Activated CD4-positive, alpha-beta T cell treated with anti-CD3 and anti-CD28 coated beads for 48 hours (primary cell): Measurements from ENCODE around the gene ZNF593OS.
A peak's percentile ranks its signal among the peaks of the same experiment; 100 is the strongest.

Experiments
- DNase-seq: peaks from one replicate; pipeline ENCODE4 v3.0.0-alpha.2; 2020

ZNF593OS gene

DNA sequence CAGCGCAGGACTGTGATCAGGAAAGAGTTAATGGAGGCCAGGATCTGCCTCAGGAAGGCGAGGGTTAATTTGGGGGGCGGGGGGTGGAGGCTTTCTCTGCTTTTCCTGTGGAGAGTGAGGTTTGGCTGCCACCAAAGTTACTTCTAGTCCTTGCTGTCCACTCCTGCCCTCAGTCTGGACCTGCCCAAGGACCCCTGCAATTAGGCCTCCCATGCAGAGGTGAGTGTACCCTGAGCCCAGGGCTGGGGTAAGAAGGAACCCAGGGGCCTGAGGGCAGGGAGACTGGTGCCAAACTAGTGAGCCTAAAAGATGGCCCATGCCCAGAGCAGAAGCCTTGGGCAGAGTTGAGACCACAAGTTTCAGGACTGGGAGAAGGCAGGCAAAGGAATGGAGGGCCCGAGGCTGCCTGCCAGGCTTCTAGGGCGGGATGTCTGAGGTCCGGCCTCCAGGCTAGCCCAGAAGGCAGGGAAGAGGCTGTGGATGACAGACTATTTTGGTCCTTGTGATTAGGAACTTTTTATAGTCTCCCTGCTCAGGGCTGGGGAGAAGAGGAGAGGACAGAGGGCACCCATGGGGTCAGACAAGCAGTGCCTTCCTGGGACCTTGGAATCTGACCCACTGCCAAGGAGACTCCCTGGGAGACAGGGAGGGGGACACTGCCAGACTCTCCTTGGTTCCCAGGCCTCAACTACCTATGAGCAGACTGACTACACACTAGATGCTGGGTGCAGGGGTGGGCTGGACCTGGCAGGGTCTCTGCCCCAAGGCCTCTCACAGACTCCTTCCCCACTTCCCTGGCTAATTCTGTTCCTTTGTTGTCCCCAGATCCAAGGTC, 12.5 kb downstream of the ZNF593OS start, which contains the start of gene FAM110D:
FAM110D (plus strand) TSS at position 172 of the 835 bp plus-strand sequence. CDS start 2,213 bp downstream, outside the sequence.
- no peak for DNase-seq

DNA sequence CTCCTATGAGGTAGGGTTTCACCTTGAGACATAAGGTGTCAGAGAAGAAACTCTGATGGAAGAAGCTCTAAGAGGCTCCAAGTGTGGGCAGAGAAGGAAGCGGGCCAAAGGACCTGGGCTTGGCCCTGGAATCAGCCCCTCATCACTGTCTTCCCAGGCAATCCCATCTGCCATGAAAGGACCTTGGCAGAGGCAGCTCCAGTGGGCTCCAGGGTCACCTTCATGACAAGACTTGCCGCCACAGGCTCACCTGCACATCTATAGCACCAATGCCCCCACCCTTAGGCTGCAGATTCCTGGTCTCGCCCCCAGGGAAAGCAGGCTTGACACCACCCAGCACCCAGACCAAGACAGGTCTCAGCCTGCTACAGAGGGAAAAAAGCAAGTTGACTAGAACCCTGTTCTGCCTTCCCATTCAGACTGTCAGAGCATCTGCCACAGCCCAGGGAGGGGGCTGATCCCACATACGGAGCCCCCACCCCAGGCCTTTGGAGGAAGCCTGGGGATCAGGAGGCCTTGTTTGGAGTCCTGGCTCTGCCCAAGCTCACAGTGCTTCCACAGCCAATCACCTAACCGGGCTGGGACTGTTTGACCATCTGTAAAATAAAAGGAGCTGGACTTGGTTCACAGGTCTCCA, 13.2 kb downstream of the ZNF593OS start:
- no peak for DNase-seq

DNA sequence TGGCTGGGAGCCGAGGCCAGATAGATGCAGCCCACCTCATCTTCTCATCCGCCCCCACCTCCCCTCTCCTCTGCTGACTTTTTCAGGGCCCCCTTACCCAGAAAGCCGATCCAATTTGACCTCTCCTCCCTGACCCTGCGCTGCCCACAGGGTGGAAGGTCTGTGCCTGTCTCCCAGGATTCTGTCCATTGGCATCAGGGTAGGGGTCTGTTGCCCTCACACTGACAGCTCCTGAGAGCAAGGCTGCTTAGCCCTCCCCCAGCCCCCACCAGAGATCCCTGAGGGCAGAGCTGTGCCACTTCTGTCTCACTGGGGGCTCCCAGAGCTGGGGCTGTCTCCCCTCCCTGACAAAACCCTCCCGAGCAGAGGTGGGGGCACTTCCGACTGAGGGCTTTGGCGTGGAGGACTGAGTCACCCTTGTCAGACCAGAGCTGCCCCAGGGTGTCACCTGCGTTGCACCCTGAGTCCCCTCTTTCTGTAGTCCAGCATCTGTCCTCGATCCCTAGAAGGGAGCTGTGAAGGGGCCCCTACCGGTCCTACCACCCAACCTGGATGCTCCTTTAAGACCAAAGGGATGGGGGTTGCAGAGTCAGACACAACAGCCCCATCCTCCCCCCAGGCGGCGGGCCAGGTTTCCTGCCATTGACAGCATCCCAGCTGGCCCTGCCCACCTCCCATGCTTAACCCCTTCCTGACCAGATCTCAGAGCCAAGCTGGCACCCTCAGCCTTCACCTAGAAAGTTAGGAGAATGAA, 15.2 kb downstream of the ZNF593OS start:
- no peak for DNase-seq

DNA sequence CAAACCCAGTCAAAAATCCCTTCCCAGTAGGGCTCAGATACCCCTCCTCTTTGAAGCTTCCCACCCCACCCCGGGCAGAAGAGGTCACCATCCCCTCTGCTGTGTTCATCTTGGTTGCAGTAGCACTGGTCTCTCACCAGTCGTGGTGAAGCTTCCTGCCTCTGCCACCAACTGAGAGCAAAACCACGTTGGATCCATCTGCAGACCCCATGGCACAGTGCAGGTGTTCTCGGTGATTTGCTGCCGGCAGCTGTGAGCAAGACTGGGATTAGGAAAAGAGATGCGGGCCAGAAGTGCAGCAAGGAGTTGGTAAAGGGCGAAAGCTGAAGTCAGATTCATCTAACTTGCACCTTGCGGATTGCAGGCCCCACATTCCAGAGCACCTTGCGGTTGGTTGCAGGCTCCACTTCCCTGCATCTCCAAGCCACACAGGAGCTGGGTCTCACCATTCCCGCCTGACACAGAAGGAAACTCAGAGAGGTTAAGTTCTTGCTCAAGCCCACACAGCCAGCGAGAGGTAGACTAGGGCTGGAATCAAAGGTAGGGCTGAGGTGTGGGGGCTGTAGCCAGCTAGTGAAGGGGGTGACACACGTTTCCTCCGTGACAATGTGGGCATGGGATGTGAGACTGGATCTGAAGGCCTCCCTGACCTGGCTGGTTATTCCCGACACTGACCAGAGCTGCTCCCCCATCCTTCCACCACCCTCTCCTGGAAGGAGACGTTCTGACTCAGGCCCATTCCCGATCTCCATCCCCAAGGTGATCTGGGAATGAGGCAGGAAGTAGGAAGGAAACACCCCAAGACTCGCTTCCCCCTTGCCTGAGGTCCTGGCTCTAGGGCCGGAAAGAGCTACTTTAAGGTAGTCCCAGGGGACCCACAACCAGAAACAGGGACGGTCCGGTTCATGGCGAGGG, 16.0 kb downstream of the ZNF593OS start:
- DNase-seq = no peak

DNA sequence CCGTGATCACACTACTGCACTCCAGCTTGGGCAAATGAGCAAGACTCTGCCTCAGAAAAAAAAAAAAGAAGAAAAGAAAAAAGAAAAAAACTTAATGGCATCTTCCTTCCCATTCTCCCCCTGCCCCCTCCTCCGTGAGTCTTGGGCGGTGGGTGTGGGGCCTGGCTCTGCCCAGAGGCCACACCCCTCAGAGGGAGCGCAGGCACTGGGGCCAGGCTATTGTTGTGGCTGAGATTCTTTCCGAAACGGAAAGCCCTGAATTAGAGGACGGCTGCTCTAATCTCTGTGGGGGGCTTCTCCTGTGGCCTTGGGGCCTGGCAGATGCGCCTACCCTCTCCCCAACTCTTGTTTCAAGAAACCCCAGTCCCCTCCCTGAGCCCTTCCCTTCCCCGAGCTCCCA, 16.9 kb downstream of the ZNF593OS start:
- DNase-seq = no peak

DNA sequence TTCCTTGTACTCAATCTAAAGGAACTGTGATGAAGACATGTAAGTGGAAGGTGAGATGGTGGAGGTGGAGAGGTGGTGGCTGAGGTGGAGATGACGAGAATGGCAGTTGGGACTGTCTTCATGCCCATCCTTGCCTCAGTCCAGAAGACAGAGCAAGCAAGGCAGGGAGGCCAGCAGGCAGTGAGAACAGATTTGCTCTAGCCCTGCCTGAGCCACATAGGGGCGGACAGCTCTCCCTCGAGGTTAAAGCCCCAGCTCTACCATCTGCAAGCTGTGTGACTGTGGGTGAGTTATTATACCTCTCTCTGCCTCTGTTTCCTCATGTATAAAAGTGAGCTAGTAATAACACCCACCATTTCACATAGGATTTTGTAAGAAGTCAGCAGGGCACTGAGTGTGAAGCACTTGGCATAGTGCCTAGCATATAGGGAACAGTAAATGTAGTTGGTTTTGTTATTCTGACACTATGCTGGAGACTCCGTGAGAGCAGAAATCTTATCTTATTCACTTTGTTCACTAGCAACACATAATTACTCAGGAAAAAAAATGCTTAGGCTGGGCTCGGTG, 17.6 kb downstream of the ZNF593OS start:
- DNase-seq = no peak

DNA sequence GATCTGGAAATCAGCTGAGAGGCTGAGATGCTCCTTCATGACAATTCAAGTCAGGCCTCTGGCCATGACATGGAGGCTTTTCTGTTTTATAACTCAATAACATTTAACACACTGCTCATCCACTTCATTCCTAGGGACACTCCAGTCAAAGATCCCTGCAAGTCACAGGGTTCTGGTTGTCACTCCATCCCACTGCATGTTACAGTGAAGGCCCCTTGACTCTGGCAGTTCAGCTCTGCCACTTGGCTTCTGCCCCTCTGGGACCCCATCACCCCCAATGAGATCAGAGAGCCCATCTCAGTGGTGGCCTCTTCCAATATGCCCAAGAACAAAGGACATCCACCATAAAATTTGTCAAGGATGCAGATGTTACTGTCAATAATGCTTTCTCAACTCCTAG, 22.7 kb downstream of the ZNF593OS start:
- no peak for DNase-seq

DNA sequence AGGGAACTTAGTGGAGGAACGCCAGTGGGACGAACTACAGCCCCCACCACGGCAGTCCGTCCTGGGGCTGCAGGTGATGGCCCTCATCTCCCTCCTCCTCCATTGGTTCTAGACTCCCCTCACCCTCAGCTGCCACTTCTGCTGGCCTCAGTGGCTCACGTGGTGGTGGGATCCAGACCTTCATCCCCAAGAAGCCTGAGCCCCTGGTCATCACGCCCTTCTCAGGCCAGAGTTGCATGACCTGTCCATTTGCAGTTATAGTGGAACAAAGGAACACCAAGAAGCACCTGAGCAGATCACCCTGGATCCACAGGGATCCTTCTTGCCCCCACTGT, 25.7 kb downstream of the ZNF593OS start:
- DNase-seq = no peak

DNA sequence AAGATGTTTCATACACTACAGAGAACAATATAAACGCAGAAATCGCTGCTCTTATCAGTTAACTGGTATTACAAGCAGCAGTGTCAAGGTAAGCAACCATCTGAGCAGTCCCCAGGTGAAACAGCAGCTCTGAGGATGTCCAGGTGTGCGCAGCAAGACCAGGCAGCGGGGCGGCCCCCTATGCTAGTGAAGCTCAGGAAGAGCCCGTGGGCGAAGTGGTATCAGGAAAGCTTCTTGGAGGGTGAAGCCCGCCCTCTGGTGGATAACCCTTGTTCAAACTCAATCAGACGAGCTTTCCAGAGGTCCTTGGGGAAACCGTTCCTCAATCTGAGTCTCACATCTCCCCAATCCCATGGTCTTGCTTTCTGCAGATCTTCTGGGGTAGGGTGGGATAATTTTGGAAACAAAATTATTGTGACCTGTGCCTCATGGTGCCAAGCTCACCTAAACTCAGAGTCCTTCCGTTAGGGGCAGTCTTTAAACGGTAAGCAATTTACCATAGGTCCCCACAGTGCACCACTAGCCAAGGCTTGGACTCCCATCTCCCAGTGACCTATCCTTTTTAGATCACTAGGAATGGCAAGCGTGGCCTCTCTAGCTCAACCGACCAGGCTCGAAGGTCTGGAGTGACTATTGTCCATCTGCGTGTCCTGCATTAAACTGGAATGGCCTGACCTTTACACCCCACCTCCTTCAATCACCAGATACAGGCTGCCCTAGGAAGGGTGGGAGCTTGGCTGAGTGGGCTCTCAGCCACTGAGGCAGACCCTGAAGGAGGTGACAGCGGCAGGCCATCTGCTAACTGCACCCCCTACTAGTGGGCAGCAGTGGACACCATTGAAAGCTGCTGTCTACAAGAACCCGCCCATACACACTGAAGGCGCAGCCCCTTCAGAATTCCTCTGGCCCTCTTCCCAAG, 26.3 kb downstream of the ZNF593OS start:
- DNase-seq = peak; percentile 78

DNA sequence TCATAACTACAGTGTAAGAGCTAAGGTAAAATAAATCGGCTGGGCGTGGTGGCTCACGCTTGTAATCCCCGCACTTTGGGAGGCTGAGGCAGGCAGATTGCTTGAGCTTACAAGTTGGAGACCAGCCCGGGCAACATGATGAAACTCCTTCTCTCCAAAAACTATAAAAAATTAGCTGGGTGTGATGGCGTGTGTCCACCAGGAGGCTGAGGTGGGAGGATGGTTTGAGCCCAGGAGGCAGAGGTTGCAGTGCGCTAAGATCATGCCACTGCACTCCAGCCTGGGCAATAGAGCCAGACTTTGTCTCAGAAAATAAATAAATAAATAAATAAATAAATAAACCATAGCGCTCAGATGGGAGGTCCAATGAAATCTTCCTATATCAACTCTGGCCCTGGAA, 29.5 kb downstream of the ZNF593OS start:
- DNase-seq = no peak

DNA sequence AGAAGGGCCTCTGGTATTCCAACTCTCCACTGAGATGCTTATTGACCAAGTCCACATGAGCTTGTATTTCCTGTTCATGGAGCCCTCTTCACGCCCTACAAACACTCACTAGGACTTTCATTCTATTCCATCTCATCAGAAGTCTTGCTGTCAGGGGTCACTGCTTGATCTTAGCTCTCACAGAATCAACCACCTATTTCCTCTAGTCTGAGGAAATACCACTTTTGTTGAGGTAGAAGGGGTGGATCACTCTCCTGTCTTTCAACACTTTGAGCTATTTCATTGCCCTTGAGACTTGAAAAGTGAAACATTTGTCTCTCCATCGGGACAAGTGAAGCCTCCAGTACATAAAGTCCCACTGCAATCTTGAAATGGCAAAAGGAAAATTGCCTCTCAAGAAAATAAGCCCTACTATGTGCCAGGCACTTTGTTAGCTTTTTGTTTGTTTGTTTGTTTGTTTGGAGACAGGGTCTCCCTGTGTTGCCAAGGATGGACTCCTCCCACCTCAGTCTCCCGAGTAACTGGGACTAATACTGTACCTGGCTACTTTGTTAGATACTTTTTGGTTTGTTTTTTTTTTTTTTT, 32.6 kb downstream of the ZNF593OS start:
- no peak for DNase-seq

DNA sequence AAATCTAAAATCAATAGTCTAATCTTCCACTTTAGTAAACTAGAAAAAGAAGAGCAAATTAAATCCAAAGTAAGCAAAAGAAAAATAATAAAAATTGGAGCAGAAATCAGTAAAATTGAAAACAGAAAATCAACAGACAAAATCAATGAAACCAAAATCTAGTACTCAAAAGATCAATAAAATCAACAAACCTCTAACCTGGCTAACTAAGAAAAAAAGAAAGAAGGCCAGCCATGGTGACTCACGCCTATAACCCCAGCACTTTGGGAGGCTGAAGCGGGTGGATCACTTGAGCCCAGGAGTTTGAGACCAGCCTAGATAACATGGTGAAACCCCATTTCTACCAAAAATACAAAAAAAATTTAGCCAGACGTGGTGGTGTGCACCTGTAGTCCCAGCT, 37.2 kb downstream of the ZNF593OS start:
- no peak for DNase-seq

DNA sequence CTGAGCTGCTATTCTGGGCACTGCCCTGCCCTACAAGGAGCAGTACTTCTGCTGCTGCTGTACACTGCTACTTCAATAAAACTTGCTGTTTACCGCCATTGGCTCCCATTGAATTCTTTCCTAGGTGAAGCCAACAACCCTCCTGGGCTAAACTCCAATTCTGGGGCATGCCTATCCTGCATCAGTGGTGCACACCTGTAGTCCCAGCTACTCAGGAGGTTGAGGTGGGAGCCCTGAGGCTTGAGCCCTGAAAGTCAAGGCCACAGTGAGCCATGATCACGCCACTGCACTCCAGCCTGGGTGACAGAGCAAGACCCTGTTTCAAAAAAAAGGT, 38.8 kb downstream of the ZNF593OS start:
- DNase-seq = no peak

DNA sequence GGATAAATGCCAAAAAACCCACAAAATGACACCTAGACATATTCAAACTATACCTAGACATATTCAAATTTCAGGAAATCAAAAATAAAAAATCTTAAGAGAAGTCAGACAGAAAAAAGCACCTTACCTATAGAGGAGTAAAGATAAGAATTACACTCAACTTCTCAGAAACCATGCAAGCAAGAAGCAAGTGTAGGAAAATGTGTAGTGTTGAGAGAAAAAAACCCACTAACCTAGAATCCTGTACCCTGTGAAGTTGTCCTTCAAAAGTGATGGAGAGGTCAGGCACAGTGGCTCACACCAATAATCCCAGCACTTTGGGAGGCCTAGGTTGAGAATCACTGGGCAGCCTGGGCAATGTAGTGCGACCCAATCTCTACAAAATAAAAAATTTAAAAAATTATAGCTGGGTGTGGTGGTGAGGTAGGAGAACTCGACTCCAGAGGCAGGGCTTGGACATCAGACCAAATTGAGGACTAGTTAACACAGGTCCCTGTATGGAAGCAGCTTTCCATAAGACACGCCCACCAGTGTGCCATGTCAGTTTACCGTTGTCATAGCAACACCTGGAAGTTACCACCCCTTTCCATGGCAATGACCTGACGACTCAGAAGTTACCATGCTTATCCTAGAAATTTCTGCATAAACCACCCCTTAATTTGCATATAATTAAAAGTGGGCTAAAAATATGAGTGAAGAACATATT, 39.4 kb downstream of the ZNF593OS start:
- DNase-seq = no peak

DNA sequence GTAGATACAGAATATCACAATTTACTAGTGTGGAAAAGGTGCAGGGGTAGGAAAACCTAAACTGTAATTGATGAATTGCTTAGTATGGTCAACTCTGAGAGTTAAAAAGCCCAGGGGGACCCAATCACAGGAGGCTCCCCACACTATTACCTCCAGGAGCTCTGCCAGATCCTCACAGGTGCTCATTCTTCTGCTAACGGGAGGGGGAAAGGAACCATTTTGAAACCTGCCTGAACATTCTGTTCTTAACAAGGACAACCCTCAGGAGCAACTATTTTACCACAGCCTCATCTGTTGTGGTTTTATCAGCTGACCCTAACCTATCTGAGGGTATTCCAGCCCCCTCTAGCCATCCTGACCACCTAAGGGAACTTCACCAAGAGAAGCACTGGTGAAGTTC, 40.9 kb downstream of the ZNF593OS start:
- no peak for DNase-seq

DNA sequence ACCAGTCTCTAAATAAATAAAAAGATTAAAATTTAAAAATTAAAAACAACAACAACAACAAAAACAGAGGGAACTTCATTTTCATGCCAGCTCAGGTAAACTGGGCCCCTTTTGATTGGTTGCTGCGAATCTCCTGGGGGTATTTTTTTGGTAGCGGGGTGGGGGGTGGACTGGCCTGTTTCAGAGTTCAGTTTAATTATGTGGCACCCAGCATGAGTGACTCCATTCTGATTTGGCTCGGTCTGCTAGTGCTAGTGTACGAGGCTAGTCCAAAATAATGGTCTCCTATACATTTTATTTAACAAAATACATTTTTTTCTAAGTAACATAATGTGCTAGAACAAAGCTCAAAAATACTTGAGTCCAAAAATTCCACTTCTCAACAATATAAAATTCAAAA, 41.9 kb downstream of the ZNF593OS start:
- DNase-seq = no peak

DNA sequence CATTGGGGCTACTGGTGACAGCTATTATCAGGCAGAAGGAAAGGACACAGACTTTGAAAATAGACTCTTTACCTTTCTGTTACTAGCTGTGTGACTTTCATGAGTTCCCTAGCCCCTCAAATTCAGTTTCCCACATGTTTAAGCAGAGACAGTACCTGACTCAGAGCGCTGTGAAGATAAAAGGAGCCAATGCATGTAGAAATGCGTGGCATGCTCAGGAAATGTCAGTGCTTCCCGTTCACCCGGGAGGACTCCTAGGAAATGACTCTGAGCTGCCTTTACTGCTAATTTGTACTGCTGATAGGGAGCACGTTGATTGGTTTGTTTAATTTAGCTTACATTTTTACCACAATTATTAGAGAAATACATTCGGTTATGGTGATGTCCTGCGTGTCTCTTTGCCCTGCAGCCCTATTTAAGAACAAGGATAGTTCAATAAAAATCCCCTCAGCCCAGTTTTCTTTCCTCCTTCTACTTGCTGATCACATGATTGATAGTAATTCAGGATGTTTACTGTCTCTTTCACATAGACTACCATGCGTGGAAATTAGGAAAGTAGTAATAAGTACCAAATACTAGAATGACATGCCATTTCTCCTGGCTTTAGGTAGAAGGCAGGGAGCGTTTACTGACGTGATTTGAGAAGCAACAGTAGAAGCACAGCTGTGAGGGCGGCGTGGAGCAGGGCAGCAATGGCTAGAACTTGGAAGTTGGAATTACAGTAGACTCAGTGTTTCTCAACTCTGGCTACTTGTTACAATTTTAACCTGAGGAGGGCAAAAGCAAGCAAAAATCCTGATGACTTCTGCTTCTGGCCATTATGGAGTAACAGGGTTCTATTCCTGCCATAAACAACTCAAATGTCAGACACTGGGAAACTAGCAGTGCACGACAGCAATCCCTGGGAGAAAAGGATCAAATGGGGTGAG, 44.1 kb downstream of the ZNF593OS start:
- peak; percentile 16 for DNase-seq

DNA sequence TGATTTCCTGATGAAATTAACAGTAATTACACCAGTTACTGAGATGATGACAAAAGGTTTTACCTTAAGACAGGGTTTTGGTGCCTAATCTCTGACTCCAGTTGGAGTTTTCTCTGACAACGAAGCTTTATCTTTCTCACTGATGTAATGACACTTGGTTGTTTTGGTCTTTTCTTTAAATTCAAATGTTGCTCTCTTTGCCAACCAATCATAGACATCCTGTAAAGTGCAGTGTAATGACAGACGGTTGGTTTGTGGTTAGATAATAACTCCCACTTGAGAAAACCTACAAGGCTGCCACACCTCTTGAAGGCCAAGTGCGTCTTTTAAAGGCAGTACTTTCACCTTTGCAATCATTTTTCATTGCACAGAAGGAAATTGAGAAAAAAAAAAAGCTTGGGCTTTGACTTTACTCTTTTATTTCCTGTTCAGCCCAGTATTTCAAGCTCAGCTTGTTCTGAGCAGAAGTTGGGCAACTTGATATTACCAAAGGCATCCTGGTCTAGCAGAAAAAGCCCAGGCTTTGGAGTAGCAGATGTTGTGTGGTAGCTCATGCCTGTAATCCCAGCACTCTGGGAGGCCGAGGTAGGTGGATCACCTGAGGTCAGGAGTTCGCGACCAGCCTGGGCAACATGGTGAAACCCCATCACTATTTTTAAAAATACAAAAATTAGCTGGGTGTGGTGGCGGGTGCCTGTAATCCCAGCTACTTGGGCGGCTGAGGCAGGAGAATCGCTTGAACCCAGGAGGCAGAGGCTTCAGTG, 45.1 kb downstream of the ZNF593OS start:
- DNase-seq = peak; percentile 32
